Ecto neural progenitor cell (in vitro differentiated cells): ENCODE results near the gene ABCD3.

Experiments used
- DNase-seq: peaks from one replicate; pipeline ENCODE4 v3.0.0-alpha.2; 2018; ENCODE audit warnings: low spot score

Gene ABCD3

DNA sequence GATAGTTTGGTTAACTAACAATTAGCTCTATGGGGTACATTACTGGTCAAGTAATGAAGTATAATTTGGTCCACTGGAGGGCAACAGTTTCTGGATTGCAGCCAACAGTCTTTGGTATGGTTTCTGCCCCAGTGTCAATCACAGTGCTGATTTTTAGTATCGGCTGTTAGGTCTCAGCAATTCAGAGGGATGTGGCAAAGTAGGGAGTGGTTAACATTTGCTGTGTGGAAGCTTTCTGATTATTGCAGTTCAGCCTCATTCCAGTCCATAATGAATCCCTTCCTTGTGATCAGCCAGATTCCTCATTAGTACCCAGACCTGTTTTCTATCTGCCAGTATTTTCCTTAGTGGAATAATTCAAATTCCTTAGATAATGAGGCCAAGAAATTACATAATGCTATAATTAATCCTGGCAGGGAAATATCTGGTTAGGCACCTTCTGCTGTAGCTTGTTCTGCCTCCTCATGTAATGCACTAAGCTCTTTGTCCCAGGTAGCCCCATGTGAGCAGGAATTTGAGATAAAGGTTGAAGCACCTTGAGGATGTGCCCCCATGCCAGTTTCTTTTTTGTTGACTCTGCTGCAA is 109.3 kb downstream of the ABCD3 start:
- DNase-seq = no peak

DNA sequence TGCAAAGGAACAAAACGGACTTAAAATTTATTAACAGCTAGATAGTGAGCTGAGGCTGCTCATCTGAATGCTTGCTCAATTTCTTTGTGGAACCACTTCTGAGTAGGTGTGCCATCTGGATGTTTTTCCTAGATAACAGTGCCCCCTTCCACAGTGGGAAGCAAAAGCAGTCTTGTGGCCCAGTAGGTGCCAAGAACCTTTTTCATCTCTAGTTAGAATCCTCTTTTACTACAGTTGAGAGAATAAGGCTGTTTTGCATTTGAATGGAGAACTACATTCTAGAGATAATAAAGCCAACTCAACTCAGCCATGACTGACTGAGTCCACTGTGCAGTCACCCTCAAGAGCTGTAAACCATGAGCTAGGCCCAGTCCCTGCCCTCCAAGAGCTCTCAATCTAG is 110.1 kb downstream of the ABCD3 start:
- DNase-seq = no peak

DNA sequence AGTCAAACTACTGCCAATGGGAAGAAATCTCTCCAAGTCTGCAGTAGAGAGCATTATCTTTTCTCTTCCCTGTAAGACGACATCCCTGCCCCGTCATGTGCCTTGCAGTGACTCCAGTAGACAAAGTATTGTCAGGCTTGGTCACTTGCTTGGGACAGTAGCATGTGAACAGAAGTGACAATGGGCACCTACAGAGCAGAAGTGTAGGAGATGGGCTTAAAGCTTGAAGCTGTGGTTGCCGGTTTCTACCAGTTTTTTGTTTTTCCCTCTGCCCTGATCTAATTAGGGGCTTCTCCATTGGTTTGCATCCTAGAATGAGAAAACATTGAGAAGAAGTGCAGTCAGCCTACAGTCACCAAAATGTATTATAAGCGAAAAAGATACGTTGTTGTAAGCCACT is 110.6 kb downstream of the ABCD3 start:
- no peak for DNase-seq

DNA sequence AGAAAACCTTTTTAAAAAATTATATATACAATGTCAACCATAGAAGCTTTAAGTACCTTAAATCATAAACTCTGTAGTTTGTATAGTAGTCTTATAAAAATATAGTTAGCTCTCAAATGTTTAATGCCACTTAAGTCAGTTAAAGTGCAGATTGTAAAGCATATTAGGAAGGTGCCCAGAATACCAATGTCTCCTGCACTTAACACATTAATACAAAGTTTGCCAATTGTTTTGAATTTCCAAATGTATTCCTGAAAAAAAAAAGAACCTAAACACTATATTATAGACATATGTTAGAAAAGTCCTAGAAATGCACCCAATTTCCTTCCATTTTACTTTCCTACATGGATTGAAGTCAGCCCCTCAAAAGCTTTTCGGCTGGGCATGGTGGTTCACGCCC is 111.2 kb downstream of the ABCD3 start:
- no peak for DNase-seq

DNA sequence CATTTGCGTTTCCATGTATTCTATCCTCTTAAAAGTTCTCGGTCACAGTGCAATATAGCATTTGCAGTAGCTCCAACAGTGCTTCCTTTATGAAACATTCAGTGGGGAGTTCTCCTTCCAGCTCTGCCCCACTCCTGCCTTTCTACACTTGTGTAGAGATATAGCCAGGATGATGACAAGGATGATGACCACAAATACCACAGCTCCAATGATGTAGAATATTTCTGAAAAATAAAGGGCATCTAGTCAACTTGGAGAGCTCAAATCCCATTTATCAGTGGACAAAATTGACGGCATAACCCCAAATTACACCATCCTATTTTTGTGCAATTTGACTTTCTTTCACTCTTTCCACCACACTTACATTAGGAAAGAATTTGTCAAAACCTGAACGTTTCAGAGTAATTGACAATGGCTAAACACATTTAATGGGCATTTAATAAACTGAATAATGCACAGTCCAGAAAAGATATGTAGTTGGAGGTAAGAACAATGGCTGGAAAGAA is 112.2 kb downstream of the ABCD3 start:
- DNase-seq = no peak

DNA sequence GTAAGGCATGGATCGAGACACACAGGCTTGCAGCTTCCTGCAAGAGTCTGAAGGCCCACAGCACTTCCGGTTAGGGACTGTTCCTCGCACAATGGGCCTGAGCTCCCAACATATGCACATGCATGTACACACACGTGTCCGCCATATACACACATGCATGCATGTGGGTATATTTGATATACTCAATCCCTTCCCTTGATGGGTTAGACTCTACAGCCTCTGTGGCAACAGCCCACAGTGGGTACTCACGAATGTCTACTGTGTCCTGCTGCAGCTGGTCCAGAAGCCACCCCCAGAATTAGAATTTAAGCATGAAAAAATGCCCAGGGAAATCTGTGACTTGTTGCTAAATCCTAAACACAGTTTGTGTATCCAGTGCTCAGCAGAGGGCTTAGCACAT is 113.5 kb downstream of the ABCD3 start:
- DNase-seq = no peak

DNA sequence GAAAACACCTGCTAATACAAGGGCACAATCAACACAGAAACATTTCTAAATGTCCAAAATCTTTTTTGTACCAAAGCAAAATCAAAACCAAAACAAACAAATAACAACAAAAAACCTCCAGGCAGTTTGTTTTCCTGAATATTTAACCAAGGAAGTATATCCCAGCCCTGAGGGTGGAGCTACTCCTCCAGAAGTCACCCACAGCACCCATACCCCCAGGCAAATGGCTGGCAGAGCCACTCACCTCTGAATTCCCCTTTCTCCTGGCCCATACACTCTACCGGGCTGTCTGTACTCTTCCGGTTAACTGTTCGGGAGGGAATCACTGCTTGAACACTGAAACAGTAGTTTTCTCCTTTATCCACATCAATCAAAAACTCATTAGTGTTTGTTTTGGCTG is 113.9 kb downstream of the ABCD3 start:
- DNase-seq = no peak

DNA sequence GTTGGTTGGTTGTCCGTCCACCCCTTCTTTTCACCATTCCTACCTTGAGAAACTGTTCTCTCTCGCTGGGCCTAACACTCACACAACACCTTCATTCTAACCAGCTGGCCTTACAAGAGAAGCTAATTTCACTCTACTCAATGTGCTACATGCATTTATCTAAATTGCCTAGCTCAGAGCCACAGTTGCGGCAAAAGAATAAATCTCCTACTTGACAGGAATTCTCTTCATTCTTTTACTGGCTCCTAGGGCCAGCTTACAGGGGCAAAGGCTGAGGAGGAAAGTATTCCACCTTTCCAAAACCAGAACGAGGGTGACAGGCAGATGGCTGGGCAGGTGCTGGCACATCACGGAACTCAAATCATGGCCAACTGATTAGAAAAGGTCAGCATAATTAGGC is 116.9 kb downstream of the ABCD3 start:
- no peak for DNase-seq

DNA sequence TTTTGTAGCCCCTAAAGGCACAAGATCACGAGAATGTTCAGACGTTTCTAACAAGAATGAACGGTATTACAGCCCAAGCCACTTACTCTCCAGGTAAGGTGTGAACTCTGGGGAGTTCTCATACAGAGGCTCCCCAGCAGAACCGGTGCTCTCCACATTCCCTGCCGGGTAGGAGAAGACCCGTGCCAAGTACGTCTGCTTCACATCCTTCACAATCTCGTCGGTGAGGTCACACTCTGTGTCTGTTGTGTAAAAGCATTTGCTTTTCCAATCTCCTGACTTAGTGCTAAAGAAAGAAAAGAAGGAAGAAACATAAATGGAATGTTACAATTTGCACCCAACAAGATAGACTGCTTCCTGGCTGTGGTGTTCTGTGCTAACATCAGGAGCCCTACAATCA is 117.7 kb downstream of the ABCD3 start:
- DNase-seq = no peak

DNA sequence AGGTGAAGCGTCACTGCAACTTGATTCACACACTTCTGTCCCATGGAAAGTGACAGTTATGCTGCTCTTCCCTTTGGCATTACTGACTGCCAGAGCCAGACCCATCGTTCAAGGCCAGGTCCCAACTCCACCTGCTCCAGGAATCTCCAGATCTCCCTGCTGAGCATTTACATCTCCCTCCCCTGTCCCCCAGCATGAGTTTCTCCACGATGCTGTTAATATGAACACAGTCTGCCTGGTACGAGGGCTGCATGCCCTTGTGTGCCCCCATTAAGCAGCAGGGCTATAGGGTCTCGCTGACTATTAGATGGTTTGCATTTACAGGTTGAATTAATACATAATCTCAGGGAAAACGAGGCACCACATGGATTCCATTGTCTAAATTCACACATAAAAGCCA is 119.1 kb downstream of the ABCD3 start:
- no peak for DNase-seq

DNA sequence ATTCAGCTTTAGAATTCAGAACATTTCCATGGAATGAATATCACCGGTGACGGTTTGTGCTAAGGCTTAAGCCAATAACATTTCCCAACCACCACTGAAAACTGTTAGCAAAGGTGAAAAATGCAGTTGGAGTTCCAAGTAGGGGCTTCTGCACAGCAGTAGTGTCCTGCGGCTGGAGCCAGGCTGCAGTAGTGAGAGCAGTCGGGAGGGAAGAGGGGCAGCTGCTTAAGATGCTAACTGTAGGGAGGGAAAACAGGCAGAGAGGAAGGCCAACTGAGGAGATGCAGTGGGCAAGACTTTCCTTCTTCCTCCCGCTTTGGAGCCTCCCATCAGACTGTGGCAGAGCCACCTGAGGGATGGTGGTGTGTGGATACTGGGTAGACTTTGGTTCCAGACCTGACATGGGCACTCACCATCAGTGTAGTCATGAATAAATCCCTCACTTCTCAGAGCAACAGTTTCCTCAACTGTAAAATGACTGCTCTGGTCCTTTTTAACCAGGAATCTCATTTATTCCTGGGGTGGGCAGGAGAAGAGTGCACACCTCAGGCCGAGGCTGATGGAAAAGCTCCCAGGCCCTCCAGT is 120.1 kb downstream of the ABCD3 start:
- DNase-seq = no peak

DNA sequence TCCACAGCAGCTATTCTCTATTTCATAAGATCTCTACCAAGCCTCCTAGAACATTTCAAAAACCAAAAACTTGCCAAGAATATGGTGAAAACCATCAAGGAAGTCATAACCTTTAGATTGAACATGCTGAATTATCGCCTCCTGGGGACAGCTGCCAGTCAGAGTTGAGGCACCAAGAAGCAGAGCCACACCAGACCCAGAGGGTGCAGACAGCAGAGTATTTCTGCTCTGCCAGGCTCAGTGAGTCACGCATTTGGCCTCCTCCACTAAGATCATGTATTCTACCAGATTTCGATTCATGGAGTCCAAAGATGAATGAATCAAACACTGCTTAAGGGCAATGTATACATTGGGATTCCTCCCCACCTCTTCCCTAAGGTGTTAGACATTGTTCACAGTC is 121.3 kb downstream of the ABCD3 start:
- DNase-seq = no peak

DNA sequence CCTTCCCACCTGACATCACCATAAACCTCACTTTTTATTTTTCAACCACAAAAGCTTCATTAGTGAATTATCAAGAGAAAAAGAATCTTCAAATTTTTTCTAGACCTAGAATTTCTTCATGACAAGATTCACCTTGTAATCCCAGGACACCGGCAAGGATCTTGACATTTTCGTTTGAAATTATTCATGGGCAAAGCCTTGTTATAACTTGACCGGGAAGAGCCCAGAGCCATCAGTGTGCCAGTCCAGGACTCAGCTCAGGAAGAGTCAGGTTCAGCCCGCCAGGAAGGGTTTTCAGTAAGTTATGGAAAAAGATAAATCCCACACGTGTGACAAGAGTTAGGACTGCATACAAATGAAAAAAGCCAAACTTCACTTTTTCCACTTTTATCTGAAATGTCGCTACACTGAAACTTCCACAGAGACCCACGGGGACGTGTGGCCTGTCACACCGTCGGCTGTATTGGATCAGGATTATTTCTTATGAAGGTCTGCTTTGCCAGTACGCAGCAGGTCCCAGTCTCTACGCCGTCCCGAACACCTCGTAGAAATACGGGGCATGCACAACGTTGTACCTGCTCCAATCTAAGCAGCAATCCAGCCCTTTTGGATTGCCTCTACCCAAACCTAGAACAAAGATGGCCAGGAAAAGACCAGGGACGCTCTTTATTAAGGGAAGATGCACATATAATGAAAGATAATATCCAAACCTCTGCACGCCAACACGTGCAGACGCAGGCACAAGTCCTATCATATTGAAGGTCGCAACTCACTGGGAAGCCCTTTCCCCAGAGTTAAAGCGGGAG is 122.5 kb downstream of the ABCD3 start:
- DNase-seq = no peak

DNA sequence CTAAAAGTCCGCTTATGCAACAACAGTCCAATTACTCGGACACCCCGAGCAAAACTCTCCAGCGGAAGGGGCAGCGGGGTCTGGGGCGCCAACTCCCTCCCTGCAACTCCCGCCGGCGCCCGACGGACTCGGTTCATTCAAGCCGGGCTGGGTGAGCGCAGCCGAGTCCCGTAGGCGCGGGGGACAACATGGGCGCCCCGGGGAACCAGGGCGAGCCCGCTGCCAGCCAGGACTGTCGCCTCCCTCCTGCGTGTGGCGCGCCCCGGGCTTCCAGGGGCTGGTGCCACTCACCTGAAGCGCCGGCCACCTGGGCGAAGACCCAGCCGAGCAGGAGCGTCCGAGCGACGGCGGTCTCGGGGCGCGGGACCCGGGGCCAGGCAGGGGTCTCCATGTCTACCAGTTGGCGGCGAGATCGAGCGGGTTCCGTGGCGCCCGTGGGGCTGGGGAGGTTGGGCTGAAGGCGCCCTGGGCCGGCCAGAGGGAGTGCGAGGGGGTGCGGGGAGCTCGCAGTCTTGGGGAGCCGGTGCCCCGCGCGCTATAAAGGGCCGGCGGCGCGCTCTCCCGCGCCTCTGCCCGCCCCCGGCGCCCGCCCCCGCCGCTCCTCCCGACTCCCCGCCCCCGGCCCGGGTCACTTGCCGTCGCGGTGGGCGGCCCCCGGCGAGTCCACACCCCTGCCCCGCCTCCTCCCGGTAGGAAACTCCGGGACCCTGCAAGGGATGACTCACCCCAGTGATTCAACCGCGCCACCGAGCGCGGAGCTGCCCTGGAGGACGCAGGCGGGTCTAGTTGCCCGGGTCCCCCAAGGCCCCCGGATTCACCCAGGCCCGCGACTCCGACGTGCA is 123.3 kb downstream of the ABCD3 start, which contains the start of gene F3:
Gene F3, minus strand, starts transcription at position 514 of the 842 bp plus-strand sequence. Its CDS starts 123 bp downstream, at position 391.
- DNase-seq = peak; percentile 83

DNA sequence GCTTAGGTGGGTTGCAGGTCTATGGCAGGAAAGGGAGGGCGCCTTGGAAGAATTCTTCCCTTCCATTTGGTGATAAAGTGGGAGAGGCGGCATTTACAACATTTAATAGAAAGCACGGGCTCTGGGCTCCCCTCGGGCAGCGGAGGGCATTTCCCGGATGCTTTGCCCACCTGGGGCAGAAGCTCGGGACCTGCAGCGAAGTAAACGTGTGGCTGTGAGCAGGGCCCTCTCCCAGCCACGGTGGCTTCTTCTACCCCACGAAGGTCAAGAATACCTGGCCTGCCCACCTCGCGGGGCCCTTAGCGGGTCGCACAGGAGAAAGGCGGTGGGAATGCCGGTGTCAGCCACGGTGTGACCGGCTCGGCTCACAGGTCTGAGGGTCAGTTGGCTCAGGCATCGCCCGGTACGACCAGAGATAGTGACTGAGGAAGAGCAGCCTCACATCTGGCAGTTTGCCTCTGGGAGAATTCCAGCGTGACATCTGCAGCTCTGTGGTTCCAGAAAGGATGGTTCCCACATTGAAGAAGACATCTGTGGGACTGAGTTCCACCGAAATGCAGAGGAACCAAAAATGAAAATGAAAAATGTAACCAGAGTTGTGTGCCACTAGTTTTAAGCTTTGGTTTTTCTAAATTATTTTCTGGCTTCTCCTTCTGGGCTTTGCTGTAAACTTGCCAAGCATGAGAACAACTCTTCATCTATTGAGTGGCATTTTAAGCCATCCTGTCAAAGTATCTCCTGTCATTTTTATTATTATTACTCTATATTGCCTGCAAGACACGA is 124.1 kb downstream of the ABCD3 start:
- no peak for DNase-seq

DNA sequence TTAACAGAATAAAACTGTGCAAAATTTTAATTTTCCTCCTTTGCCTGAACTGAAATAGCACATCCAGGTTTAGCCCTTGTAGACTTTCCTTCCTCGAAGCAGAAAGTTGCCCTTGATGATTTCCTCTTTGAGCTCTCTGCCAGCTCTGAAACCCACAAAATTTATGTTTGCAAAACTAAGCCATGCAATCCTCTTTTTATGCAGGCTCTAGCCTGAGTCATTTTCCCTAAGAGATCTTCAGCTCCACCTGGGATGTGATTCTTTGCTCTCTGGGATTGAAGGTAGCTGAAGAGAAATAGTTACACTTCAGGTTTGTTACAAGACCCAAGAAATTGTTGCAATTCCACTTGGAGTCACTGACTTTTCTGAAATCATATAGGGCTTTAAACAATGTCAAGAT is 124.8 kb downstream of the ABCD3 start:
- DNase-seq = no peak

DNA sequence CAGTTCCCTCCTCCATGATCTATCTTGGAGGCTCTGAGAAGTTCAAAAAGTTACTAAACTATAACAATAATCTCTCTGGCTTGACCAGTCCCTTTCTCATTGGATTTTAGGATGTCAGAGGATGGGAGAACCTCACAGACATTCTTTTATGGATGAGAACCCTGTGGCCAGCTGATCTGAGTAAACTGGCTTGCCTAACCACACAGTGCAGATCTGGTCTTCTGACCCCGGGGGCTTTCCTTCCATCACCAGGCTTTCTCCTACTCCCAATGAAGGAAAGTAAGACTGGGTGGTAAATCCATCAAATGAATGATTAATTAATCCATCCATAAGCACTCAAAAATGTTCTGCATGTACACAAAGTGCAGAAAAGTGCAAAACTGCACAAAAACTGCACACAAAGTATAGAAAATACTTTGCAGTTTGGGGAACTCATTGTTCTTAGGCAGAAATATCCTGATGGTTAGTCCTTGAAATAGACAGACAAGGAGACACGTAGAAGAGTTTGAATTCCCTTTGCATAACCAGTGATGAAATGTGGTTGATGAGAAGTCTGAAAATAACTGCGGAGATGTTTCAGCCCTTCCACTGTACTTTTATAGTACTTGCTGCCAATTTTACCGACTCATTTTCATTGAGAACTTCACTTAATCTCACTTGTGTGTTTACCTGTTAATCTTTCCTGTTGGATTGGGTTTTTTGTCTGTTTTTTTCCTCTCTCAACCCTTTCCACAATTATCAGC is 125.9 kb downstream of the ABCD3 start:
- no peak for DNase-seq

DNA sequence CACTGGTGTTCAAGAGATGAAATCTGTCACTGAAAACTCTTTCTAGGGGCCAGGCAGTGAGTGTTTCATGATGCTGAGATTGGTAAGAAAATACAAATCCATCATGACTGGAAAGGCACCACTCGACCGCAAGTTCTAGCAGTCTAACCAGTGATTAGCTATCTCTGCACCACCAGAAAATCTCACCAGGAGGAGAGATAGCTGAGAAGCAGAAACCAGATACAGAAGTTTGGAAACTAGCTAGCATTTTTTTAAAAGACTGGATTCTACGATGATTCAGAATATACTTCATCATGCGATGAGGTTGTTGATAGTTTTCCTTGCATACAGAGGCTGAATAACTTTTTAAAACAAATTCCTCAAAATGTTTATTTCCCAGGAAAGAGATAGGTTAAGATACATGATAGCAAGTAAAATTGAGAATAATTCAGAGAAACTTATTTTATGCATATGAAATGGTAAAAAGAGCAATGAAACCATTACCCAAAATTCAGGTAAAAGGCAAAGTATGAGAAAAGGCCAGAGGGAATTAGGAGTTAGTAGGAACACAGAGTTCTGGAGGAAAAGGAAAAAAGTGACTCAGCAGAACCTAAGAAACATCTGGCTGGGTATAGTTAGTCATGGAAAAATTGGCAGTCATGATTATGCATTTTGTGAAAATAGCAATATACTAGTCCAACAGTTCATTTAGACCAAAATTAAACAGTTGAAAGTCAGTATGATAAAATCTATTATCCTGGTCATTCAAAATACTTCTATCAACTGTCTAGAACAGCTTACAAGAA is 126.7 kb downstream of the ABCD3 start:
- DNase-seq = no peak

DNA sequence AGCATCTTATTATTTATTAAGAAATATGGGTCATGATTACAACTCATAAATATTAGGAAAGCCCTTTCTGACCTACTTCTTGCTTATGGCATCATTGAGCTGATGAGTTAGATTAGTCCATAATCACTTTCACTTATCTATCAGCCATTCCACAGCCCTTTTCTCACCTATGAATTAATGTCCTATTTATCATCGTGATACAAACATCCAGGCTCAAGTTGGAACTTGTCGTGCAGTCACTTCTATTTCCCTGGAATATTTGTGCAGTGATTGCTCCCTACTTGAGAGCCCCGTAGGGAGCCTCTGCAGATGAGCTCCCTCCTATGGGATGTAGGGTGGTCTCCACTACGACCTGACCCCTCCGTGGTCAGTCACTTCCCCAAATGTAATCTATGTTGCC is 131.5 kb downstream of the ABCD3 start:
- no peak for DNase-seq

DNA sequence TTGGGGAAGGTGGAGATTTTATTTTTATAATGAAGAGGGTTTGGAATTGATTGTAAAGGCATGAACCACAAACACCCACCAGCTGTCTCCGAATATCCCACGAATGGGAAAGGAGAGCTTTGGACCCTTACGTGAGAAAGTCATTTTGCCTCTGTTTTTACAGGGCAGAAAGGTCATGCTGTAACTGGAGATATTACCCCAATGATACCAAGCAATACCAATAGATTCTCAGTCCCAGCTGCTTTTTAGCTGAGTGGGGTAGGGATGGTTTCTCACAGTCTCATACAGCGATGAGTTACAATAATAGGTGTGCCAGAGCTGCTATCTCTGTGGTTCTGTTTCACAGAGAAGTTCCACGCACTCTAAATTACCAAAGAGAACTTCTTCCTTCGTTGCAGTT is 132.2 kb downstream of the ABCD3 start:
- no peak for DNase-seq
